ENCODE data around the gene TSHZ2.

Gene TSHZ2

GRCh38 chr20:52972190-52972937, at the start of gene TSHZ2:
Gene TSHZ2, plus strand, starts transcription at chr20:52972358. Its CDS starts 936 bp downstream, at chr20:52973294.
- peak; percentile 27 to 48 (median 47) for DNase-seq (ENCODE audit: low read depth in 2 of 3, low spot score in 1 of 3)

GRCh38 chr20:52922436-52922835, 49.7 kb upstream of the TSHZ2 start:
- DNase-seq (ENCODE audit: low read depth in 2 of 3, low spot score in 1 of 3) = no peak

GRCh38 chr20:52923123-52923937, 48.8 kb upstream of the TSHZ2 start:
- DNase-seq (ENCODE audit: low read depth in 2 of 3, low spot score in 1 of 3) = peak in 1 of 3 donors; percentile 0

- no peak for DNase-seq (ENCODE audit: low read depth in 2 of 3, low spot score in 1 of 3)
These were observed 47.5 kb upstream of the TSHZ2 start for GRCh38 chr20:52924411-52925271.

GRCh38 chr20:52926505-52926904, 45.7 kb upstream of the TSHZ2 start:
- no peak for DNase-seq (ENCODE audit: low read depth in 2 of 3, low spot score in 1 of 3)

- DNase-seq (ENCODE audit: low read depth in 2 of 3, low spot score in 1 of 3) = no peak
These were observed 38.3 kb upstream of the TSHZ2 start for GRCh38 chr20:52933867-52934266.

GRCh38 chr20:52936351-52937340, 35.5 kb upstream of the TSHZ2 start:
- DNase-seq (ENCODE audit: low read depth in 2 of 3, low spot score in 1 of 3) = no peak

GRCh38 chr20:52937591-52938100, 34.5 kb upstream of the TSHZ2 start:
- DNase-seq (ENCODE audit: low read depth in 2 of 3, low spot score in 1 of 3) = no peak

GRCh38 chr20:52939141-52939540, 33.0 kb upstream of the TSHZ2 start:
- DNase-seq (ENCODE audit: low read depth in 2 of 3, low spot score in 1 of 3) = no peak

GRCh38 chr20:52941808-52942207, 30.4 kb upstream of the TSHZ2 start:
- no peak for DNase-seq (ENCODE audit: low read depth in 2 of 3, low spot score in 1 of 3)

- no peak for DNase-seq (ENCODE audit: low read depth in 2 of 3, low spot score in 1 of 3)
These were observed 28.8 kb upstream of the TSHZ2 start for GRCh38 chr20:52943185-52943841.

- no peak for DNase-seq (ENCODE audit: low read depth in 2 of 3, low spot score in 1 of 3)
These were observed 26.9 kb upstream of the TSHZ2 start for GRCh38 chr20:52945268-52945667.

- no peak for DNase-seq (ENCODE audit: low read depth in 2 of 3, low spot score in 1 of 3)
These were observed 26.2 kb upstream of the TSHZ2 start for GRCh38 chr20:52945862-52946522.

GRCh38 chr20:52948491-52948890, 23.7 kb upstream of the TSHZ2 start:
- DNase-seq (ENCODE audit: low read depth in 2 of 3, low spot score in 1 of 3) = no peak

GRCh38 chr20:52953020-52953419, 19.1 kb upstream of the TSHZ2 start:
- no peak for DNase-seq (ENCODE audit: low read depth in 2 of 3, low spot score in 1 of 3)

- DNase-seq (ENCODE audit: low read depth in 2 of 3, low spot score in 1 of 3) = no peak
These were observed 17.3 kb upstream of the TSHZ2 start for GRCh38 chr20:52954849-52955248.

GRCh38 chr20:52958211-52958610, 13.9 kb upstream of the TSHZ2 start:
- DNase-seq (ENCODE audit: low read depth in 2 of 3, low spot score in 1 of 3) = no peak

GRCh38 chr20:52959125-52959524, 13.0 kb upstream of the TSHZ2 start:
- DNase-seq (ENCODE audit: low read depth in 2 of 3, low spot score in 1 of 3) = no peak

GRCh38 chr20:52962183-52962582, 10.0 kb upstream of the TSHZ2 start:
- no peak for DNase-seq (ENCODE audit: low read depth in 2 of 3, low spot score in 1 of 3)
